Upper lobe of left lung (tissue), 4 donors: Measurements from ENCODE around the gene DBH.

Experiments used
- CTCF ChIP-seq, 6 experiments: fragments of 450-650 bp in 4 of 6; fragments of 200-600 bp in 2 of 6; sonication (generic) in 2 of 6; IDR thresholded peaks; one replicate each; pipeline ENCODE4 v1.5.1; 2016 to 2019; ENCODE audit warnings: antibody characterized with exemption in 6 of 6
- POLR2A ChIP-seq, 4 donors: fragments of 450-650 bp; IDR thresholded peaks; one replicate each; pipeline ENCODE4 v1.5.1; 2016 to 2017; ENCODE audit warnings: antibody characterized with exemption in 4 of 4, mild to moderate bottlenecking in 2 of 4

DNA sequence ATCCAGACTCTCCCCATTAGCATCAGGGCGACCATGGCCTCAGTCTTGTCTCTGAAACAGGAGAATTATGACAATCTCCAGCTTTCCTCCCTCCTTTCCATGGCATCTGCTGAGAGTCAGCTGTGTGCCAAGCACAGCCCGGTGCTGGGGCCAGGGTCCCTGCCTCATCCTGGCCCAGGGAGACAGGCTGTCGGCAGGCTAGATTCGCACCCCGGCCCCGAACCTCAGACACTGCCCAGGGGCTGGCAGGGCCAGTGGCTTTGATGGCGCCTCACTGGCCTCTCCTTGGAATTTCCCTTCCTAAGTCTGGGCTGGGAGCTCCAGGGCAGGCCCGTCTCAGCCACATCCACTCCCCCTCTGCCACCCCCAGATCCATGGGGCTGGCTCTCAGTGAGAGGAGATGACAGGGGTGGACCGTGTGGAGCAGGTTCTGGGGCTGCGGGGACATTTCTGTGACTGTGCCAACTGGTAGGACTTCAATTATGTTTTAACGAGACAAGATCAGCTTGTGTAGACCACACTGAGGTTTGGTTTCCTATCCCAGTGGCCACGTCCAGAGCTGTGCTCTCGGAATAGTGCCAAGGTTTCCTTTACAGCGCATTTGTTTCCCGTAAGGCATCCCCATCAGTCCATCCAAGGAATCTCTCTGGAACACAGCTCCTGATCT, 42.4 kb upstream of the DBH start:
- TF ChIP-seq CTCF (IDR thresholded peaks at IDR 0.05) = no peak
- no peak for TF ChIP-seq POLR2A (IDR thresholded peaks at IDR 0.05)
